Measurements from ENCODE around the gene LPIN1.
"Not testable (repeated sequence)": the region's sequence is repeated elsewhere in the genome, so short reads cannot be mapped to it uniquely, and the experiment has no call there.

Gene LPIN1

DNA sequence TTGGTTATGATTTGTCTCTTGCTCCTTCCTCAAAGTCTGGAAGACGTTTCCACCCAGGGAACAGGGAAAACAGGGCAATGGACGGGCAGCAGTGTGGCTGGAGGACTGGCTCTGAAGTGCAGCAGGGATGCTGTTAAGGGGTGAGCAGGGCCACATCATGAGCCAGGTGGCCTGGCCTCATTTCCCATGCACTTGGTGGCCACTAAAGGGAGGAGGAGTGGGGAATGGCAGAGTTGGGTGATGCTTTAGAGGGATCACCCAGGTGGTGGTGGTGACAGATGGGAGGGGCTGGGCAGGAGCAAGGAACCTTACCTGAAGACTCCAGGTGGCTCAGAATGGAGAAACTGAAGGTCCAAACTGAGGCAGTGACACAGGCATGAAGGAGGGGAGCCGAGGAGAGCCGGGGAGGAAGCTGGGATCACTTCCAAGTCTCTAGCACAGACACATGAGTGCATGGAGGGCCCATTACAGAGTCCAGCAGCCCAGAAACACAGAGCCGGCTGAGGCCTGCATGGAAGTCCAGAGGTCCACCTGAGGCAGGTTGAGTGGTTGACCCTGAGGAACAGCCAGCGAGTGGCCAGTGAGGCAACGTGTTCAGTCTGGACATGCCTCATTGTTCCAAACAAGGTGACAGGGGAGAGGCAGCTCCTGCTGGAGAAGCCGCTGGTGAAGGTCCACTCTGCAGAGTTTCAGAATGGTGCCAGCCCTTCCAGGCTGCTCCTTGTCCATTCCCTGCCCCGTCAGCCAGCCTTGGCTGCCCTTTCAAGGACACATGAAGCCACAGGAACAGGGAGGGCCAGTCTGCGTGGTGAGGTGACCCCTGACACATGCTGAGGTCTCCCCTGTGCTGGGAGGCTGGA, 91.7 kb downstream of the LPIN1 start:
- no peak for DNase-seq

DNA sequence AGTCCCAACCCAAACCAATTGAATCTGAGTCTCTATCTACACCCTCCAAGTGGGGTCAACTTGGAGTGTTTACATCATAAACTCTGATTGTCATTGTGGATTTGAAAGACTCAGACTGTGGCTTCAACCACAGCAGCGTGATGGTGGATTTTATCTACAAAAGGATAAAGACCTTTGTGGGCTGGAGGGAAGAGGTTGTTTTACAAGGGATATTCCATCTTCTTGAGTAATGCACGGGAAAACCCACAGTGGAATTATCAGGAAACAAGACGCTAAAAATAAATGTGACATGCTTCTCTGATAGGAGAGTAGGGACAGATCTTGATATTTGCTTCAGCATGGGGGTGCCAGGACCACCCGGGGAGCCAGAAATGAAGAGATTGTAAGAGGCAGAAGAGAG, 93.5 kb downstream of the LPIN1 start:
- no peak for DNase-seq

DNA sequence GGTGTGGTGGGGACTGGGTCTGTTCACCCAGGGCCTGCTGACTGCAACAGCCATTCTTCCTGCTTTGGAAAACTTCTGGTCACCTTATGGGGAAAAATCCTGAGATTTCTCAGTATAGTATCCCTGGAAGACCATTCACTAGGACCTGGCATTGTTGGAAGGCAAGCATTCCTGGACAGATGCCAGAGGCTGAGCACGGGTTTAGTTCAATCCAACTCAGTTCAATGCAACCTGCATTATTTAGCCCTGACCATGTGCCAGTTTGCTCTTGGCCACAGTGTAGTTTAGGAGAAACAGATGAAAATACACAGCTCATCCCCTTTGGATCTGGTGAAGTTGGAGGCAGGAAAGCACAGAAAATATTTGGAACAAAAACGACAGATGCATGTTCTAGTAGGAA, 95.9 kb downstream of the LPIN1 start:
- no peak for DNase-seq

DNA sequence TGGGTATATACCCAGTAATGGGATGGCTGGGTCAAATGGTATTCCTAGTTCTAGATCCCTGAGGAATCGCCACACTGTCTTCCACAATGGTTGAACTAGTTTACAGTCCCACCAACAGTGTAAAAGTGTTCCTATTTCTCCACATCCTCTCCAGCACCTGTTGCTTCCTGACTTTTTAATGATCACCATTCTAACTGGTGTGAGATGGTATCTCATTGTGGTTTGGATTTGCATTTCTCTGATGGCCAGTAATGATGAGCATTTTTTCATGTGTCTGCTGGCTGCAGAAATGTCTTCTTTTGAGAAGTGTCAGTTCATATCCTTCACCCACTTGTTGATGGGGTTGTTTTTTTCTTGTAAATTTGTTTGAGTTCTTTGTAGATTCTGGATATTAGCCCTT, 98.4 kb downstream of the LPIN1 start:
- DNase-seq = not testable (repeated sequence)

DNA sequence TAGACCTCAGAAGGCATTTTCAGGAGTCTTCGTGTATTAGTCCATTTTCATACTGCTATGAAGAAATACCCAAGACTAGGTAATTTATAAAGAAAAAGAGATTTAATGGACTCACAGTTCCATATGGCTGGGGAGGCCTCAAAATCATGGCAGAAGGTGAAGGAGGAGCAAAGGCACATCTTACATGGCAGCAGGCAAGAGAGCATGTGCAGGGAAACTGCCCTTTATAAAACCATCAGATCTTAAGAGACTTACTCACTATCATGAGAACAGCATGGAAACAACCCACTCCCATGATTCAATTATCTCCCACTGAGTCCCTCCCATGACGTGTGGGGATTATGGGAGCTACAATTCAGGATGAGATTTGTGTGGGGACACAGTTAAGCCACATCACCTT, 101.5 kb downstream of the LPIN1 start:
- DNase-seq = not testable (repeated sequence)

DNA sequence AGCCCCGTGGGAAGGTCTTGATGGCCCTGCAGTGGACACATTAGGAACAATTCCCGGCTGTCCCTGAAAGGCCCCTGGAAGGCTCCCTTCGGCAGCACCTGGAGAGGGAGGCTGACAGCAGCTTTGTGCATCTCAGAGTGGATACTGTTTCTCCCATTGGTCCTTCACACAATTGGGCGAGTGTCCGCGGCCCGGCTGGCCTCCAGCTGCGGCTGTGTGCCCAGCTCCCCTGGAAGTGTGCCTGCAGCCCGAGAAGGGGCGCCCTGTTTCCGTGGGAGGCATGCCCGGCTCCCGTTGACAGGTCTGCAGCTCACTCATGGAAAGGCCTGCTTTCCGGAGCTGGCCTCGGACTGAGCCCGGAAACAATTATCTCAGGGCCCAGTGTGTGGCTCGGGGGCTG, 103.7 kb downstream of the LPIN1 start:
- DNase-seq = no peak

DNA sequence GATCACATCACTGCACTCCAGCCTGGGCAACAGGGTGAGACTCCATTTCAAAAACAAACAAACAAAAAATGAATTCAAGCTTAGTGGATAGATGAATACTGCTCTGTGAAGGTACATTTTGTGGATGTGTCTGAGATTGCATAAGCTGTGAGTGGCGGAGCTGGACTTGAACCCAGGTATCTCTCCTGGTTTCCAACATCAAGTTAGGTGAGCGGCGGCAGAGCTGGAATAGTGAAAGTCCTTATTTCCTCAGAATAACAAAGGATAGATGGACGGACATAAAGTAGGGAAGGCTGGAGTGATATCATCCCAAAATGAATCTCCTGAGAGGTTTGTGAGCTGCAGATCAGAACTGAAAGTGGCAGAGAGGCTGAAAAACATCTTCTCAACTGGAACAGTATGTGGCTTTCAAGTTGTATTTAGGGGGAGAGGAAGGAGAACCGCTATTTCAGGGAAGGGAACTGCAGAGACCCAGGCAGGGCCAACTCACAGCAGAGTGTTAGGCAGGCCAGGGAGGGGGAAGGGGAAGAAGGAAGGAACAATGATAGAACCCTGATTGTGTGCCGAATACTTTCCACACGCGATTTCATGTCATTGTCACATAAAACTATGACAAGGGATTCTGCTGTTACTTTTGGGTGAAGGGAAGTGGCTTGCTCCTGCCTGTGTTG, 106.2 kb downstream of the LPIN1 start:
- no peak for DNase-seq

DNA sequence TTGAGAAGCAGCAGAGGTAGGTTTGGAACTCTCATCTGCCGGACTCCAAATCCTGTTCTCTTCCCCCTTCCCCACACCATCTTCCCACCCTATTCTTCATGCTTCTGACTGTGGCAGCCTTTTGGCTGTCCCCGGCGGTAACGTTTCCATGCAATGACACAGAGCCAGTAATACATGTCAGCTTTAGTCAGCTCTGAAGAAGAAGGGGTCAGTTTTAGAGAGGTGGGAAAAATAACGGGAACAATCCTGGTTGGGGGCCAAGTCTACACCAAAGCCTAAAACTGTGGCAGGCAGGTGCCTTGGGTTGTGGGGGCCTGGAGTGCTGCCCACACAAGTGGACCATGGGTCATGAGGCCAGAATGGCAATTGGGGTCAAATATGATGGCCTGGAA, 106.8 kb downstream of the LPIN1 start:
- DNase-seq = no peak

DNA sequence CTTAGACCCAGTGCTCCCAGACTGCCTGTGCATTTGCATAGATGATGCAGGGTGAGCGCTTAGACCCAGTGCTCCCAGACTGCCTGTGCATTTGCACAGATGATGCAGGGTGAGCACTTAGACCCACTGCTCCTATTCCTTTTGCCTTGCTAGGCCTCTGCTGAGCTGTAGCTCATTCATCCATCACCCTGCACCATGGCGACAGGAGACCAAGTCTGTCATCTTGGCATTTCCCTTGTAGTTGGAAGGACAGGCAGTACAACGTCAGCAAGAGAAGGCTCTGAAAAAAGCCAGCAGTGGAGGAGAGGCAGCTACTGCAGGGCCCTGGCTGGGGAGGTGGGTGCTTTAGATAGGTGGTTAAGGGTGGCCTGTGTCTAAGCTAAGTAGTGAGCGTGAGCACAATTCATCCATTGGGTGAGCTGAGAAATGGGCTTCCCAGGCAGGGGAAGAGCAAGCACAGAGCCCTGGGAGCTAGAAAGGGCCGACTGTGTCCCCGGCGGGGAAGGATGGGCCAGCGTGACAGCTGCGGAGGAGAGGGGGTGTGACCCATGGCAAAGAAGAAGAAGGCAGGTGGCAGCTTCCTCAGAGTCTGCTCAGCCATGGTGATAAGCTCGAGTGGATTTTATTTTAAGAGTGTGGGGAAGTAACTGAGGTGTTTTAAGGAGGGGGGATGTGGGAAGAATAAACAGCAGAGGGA, 108.8 kb downstream of the LPIN1 start:
- DNase-seq = no peak

DNA sequence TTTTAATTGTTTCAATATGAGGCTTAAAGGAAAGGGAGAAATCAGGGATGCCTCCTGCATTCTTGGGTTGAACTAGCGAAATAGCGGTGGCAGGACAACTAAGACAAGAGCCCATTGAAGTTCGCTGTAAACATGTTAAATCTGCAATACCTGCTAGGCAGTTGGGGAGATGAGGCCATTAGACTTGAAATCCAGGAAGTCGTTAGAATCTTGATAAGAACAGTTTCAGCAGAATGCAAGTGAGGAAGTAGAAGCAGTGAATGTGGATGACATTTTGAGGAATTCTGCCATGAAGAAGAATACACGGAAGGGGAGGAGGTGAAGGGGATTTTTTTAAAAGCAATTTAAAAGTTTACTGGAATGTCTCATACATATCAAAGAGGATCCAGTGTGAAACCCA, 109.7 kb downstream of the LPIN1 start:
- DNase-seq = no peak

DNA sequence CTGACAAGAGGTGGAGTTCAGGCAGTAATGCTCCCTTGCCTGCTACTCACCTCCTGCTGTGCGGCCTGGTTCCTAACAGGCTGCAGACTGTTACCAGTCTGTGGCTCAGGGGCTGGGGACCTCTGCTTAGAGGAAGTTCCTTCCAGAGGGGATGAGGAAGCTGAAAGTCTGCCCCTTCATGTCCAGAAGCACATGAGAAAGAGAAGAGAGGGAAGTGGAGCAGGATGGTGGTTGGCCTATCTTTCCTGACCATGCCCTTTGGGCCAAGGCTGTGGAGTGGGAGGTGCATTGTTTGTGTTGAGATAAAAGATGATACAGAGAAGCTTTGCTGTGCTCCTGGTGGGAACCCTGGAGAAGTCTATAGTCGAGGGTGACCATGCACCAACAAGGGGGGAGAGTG, 112.5 kb downstream of the LPIN1 start:
- no peak for DNase-seq

DNA sequence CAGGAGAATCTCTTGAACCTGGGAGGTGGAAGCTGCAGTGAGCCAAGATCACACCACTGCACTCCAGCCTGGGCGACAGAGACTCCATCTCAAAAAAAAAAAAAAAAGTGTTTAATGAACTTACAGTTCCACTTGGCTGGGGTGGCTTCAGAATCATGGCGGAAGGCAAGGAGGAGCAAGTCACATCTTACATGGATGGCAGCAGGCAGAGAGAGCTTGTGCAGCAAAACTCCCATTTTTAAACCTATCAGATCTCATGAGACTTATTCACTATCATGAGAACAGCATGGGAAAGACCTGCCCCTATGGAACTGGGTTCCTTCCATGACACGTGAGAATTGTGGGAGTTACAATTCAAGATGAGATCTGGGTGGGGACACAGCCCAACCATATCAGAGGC, 113.5 kb downstream of the LPIN1 start:
- DNase-seq = not testable (repeated sequence)

DNA sequence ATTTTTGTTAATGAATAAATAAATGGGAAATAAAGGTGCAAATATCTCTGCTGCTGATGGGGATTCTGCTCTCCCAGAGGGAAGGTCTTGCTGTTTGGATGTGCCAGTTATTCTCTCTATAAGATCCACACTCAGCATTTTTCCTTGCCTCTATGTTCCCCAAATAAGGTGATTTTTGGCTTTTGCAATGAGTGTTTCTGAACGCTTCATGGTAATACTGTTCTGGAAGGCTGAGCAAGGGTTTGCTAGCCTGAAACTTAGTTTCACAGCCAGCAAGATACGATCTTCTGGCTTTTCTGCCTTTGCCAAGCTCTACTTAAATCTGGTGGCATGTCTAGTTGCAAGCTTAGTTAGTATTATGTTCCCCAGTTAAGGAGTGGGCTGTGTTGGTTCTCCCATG, 114.6 kb downstream of the LPIN1 start:
- DNase-seq = no peak

DNA sequence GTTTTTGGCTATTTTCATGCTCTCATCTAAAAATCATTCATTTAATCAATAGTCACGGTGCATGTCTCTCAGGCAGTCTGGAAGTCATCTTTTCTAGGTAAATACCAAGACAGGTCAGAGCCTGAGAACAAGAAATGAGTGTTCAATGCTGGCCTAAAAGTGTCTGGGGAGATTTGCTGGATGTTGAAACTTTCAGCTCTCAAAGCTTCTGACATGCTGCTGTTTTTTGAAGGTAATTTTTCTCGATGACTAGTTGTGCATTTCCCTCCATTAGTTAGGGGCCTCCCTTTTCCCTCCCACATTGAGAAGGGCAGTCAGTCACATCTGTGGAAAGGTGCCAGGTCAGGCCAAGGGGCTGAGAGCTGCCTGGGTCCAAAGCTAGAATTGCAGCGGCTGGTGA, 115.6 kb downstream of the LPIN1 start:
- no peak for DNase-seq

DNA sequence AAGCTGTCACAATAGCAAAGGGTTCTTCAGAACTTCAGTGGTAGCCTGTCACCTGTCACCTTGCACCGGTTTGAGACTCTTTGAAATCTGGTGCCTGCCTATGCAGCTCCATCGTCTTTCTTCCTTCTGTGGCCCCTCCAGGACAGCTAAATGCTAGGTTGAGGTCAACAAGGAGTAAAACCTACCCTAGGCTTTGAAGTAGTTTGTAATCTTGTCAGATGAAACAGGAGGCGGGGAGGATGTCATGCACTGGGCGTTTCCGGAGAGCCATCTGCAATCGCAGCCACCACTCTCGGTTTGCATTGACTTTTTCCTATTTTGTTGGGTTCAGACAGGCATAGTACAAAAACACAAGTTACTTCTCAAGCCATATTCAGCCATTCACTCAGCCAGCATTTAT, 116.7 kb downstream of the LPIN1 start:
- no peak for DNase-seq

DNA sequence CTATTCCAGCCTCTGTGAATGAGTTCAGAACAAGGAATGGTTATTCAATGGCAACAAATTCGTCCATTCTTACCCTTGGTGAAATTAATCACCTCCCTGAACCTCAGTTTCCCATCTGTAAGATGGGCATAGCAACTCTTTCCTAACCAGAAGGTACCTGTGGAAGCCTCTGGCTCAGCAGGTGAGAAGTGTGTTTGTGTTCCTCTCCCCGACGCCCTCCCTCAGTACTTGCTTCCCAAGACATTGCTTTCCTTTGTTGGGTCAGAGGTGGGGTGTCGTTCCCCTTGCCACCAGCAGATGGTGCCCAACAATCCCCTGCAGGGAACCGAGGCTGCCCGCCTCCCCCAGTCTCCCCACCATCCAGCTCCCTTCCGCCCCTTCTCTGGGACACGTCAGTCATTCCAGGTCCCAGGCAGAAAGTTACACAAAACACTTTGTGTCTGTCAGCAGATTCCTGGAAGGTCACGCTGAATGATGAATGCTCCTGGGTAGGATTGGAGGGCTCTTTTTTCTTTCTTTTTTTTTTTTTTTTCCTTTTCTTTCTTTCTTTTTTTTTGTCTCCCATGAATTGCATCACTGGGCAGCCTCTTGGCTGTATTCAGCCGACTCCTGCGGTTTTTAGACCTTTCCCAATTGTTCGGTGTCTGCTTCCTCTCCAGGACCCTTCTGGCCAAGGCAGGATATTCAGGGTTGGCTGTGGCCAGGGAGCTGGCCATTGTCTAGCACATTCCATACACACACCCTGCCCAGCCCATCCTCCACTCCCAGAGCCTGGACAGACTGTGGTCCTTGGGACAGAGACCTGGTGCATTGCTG, 117.3 kb downstream of the LPIN1 start:
- DNase-seq = peak; percentile 66

DNA sequence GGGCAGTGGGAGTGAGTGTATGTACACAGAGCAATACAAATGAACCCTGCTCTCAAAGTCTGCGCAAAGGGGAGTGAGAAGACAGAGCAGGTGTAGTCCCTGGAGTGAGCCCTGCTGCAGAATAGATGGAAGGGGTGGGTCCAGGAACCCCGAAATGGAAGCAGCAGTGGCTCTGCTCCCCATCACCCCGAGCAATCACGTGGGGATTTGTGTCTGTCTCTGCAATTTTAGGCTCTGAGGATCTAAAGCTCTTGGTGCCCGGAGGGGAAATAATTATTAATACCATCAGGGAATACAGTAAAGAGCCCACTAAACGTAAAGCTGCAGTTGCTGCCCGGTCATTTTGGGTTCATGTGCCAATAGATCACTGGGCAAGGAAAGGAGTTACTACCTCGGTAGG, 118.3 kb downstream of the LPIN1 start:
- DNase-seq = no peak

DNA sequence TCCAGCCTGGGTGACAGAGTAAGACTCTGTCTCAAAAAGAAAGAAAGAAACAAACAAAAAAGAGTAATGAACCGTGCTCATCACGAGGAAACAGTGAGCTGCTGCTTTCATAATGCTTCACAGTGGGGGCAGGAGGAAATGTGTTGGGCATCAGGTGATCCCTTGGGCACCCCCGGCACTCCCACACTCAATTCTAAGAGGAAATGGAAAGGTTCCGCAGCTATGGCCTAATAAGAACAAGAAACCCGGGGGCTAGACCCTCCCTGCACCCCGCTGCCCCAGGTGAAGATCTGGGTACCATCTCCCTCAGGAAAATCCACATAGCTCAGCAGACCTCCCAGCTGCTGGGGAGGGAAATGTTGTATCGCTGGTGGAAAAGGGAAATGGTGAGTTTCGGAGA, 118.9 kb downstream of the LPIN1 start:
- no peak for DNase-seq

DNA sequence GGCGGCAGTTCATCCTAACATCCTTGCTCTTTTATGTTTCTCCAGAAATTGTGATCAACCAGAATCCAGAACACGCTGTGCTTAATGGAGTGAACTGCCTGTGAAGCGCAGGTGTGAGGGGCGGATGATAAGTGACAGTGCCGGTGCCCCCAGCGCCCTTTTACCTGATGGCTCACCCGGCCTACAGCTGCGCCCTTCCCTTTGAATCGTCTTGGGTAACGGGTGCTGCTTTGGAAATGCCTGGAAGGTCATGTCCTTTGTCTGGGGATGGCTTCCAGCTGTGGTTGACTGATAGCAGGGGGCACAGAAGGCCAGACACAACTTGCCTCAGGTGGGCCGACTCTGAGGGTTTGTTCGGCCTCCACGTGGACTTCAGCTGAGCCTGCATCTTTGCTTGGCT, 119.4 kb downstream of the LPIN1 start:
- no peak for DNase-seq

DNA sequence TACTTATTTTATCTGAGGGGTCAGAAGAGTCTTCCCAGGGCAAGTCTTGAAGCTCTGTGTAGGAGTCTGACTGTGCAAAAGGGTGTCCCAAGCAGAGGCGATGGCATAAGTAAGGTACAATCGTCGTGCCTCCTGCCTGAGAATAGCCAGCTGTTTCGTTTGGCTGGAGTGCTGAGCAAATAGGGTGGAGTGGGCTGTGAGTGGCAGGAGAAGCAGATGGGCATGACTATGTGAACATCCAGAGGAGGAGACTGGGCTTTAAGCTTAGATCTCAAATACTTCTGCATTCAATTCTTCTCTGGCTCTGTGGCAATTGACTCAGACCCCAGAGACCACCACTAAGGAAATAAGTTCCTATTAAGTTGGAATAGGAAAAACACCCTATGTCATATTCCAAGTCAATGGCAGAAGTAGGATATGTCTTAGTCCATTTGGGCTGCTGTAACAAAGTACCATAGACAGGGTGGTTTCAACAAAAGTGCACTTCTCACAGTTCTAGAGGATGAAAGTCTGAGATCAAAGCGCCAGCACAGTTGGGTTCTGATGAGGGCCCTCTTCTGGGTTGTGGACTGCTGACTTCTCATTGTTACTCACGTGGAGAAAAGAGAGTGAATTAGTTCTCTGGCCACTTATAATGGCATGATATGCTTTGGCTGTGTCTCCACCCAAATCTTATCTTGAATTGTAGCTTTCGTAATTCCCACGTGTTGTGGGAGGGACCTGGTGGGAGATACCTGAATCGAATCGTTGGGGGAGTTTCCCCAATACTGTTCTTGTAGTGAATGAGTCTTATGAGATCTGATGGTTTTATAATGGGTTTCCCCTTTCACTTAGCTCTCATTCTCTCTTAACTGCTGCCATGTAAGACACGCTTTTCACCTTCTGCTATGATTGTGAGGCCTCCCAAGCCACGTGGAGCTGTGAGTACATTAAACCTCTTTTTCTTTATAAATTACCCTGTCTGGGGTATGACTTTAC, 120.2 kb downstream of the LPIN1 start:
- no peak for DNase-seq

DNA sequence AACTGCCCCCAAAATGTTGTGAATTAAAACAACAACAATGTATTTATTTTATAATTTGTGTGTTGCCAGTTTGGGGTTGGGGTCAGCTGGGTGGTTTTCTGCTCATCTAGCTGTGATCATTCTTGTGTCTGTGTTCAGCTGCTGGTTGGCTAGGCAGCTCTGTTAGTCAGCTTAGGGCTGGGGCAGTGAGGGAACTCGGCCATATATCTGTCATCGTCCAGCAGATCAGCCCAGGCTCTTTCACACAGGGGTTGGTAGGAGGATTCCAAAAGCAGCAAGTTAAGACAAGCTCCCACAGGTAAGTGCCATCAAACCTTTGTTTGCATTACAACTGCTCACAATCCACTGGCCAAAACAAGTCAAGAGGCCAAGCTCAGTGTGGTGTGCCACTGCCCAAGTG, 121.5 kb downstream of the LPIN1 start:
- DNase-seq = no peak

Data from CD4-positive, alpha-beta T cell treated with Interferon gamma for 1 hour (primary cell).